ENCODE data around the gene MMS22L. TPM values are rescaled to one million over a fixed set of nuclear protein-coding genes. Genes with fewer than 3 reads are reported as not detected.

The MMS22L gene
- total and polyA plus RNA-seq, 10 of the 15 experiments (the other 5 are each of a cell fraction or from before 2014, with no cell fraction given) = 5.0 to 33.9 (median 18.7) TPM

GRCh38 chr6:97305414-97306066 is 22.5 kb upstream of the MMS22L start:
- Histone ChIP-seq H3K4me1 (ENCODE audit: control insufficient read depth, insufficient read depth, low read length) (no peaks in the 10 kb centered on the region), H3K4me3 (no peak overlapping the region), H3K27ac (ENCODE audit: control insufficient read depth, insufficient read depth) (no peak overlapping the region), H3K9me3 (replicated peaks; ENCODE audit: control insufficient read depth, insufficient read depth, low read length) (no peaks in the 10 kb centered on the region), H4K20me1 (ENCODE audit: control insufficient read depth, insufficient read depth) (no peaks in the 10 kb centered on the region), H3K4me2 (ENCODE audit: control insufficient read depth, insufficient read depth) (no peak overlapping the region), H3K27me3 (replicated peaks in 1 of 2; ENCODE audit: control insufficient read depth in 2 of 2, insufficient read depth in 2 of 2, low read length in 1 of 2) (no peaks in the 10 kb centered on the region), H3K36me3 (ENCODE audit: control insufficient read depth in 2 of 2, insufficient read depth in 2 of 2, low read length in 1 of 2) (no peaks in the 10 kb centered on the region), H2AFZ (ENCODE audit: control insufficient read depth, low read depth, low read length) (no peak overlapping the region), H3K79me2 (ENCODE audit: control insufficient read depth, insufficient read depth, low read length) (no peaks in the 10 kb centered on the region), H3K9ac (ENCODE audit: control insufficient read depth, insufficient read depth, low read length) (no peak overlapping the region)
- SMC1A ChIA-PET (ENCODE audit: uncharacterized antibody, unreplicated experiment) = interaction anchor here (1.5 kb wide), 1 partner anchor 10 kb away, joined by 4 read pairs; no protein-coding TSS in a partner anchor
- DNase-seq (ENCODE audit: low read depth, low spot score) = no peak
- no peak for ATAC-seq
- intact Hi-C loops (cut with micrococcal nuclease; ENCODE audit: unreplicated experiment) (no loop called here), in situ Hi-C loops (cut with MboI) (no loop called here)
- no TSS peak for BruUV-seq (replicated peaks)
- POLR2A ChIA-PET = no interaction called here
- RAD21 ChIA-PET (ENCODE audit: unreplicated experiment) = no interaction called here
- WGBS (ENCODE audit: insufficient coverage, insufficient replicate concordance, low lambda C conversion rate, missing lambda C conversion rate) = 40% methylated on average over 8 of the region's 8 CpGs
- no peak for FAIRE-seq
- no peak for TF ChIP-seq NFXL1 (IDR thresholded peaks at IDR 0.05; ENCODE audit: borderline replicate concordance)
- TF ChIP-seq ZBTB11 (CRISPR knock-in tag; IDR thresholded peaks at IDR 0.05) = no peak
- TF ChIP-seq, protein P1, sequence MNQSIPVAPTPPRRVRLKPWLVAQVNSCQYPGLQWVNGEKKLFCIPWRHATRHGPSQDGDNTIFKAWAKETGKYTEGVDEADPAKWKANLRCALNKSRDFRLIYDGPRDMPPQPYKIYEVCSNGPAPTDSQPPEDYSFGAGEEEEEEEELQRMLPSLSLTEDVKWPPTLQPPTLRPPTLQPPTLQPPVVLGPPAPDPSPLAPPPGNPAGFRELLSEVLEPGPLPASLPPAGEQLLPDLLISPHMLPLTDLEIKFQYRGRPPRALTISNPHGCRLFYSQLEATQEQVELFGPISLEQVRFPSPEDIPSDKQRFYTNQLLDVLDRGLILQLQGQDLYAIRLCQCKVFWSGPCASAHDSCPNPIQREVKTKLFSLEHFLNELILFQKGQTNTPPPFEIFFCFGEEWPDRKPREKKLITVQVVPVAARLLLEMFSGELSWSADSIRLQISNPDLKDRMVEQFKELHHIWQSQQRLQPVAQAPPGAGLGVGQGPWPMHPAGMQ (IDR thresholded peaks at IDR 0.05; ENCODE audit: borderline replicate concordance) = no peak
- no peak for TF ChIP-seq YY1 (IDR thresholded peaks at IDR 0.05; ENCODE audit: low read depth, low read length)
- TF ChIP-seq CHD4 (IDR thresholded peaks at IDR 0.05) = no peak
- TF ChIP-seq FOS (IDR thresholded peaks at IDR 0.05; ENCODE audit: borderline replicate concordance, extremely low read depth, insufficient read length) = no peak
- TF ChIP-seq NFIC (IDR thresholded peaks at IDR 0.05; ENCODE audit: low read depth, low read length) = no peak
- no peak for TF ChIP-seq CUX1 (IDR thresholded peaks at IDR 0.05; ENCODE audit: insufficient replicate concordance, low read depth, low read length)
- no peak for TF ChIP-seq STAT3 (IDR thresholded peaks at IDR 0.05; ENCODE audit: low read depth, low read length)
- TF ChIP-seq KDM1A (IDR thresholded peaks at IDR 0.05; ENCODE audit: borderline replicate concordance) = no peak
- TF ChIP-seq EZH2 (IDR thresholded peaks at IDR 0.05; ENCODE audit: borderline replicate concordance, control insufficient read depth, low read depth, low read length) = no peak
- CTCF ChIA-PET = no interaction called here
